ENCODE measurements around the gene SMIM43.

DNA sequence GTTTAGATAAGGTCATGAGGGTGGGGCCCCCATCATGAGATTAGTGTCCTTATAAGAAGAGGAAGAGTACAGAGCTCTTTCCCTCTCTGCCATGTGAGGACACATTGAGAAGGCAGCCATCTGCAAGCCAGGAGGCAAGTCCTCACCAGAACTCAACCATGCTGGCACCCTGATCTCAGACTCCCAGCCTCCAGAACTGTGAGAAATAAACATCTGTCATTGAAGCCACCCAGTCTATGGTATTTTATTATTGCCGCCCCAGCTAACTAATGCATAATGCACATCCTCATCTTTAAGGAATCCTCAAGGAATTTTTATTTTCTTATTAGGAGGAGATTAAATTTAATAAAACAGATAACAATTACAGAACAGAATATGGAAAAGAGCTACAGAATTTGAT is 19.4 kb upstream of the SMIM43 start:
- no peak for TF ChIP-seq POLR2AphosphoS5 (IDR thresholded peaks at IDR 0.05; ENCODE audit: borderline replicate concordance, low read depth, low read length)
- no peak for TF ChIP-seq EZH2 (IDR thresholded peaks at IDR 0.05)
- TF ChIP-seq FOXP2 (optimal IDR thresholded peaks at IDR 0.05; ENCODE audit: control extremely low read depth, extremely low read length, insufficient read depth) = no peak

Measured in SK-N-MC (cell line).